Kasumi-1 (cell line): ENCODE results near the gene PCDHA5.
"Not testable (repeated sequence)": the region's sequence is repeated elsewhere in the genome, so short reads cannot be mapped to it uniquely, and the experiment has no call there.

ENCODE experiments used
- DNase-seq, 2 experiments: peaks; one replicate each; lab custom pipeline; 2025; lab: John Stamatoyannopoulos, UW

The PCDHA5 gene

GRCh38 chr5:140821375-140822280 lies at the start of gene PCDHA5:
Gene PCDHA5, plus strand, starts transcription at chr5:140821613.
- no peak for DNase-seq

DNA sequence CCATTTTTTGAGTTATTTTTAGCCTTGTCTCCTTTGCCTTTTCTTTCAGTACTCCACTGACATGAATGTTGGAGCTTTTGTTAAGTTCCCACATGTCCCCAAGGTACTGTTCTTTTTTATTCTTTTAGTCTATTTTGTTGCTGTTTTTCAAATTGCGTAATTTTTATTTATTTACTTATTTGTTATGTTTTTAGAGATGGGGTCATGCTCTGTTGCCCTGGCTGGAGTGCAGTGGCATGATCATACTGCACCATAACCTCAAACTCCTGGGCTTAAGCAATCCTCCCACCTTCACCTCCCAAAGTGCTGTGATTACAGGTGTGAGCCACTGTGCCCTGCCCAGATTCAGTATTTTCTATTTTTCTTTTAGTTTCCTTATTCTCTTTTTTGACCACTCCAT lies 40.9 kb upstream of the PCDHA5 start:
- DNase-seq, result no peak

GRCh38 chr5:140785905-140786686 lies 35.3 kb upstream of the PCDHA5 start, which contains the start of gene PCDHA1:
Gene PCDHA1, plus strand, starts transcription at chr5:140786140.
- DNase-seq, result peak in 1 of 2 experiments; percentile 35

DNA sequence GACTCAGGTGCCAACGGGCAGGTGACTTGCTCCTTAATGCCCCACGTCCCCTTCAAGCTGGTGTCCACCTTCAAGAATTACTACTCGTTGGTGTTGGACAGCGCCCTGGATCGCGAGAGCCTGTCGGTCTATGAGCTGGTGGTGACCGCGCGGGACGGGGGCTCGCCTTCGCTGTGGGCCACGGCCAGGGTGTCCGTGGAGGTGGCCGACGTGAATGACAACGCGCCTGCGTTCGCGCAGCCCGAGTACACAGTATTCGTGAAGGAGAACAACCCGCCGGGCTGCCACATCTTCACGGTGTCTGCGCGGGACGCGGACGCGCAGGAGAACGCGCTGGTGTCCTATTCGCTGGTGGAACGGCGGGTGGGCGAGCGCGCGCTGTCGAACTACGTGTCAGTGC lies 34.0 kb upstream of the PCDHA5 start:
- DNase-seq, result not testable (repeated sequence)

- DNase-seq, result not testable (repeated sequence)
Observed at GRCh38 chr5:140787849-140788504, 33.4 kb upstream of the PCDHA5 start.

DNA sequence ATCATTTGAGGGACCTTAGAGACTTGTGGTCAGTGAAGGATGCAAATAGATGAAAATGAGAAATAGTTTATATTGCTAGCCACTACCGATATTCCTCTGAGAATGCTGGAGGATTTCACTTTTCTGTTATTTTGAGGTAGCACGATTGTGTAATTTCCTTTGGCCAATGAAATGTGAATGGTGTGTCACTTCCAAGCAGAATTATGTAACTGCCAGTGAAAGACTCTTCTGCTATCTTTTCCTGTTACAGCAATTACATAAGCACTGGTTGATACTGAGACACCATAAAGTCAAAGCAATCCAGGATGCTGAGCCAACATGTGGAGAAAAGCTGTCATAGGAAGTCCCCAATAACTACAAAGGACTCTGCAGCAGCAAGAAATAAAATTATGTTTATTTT lies 30.3 kb upstream of the PCDHA5 start:
- DNase-seq, result peak; percentile 77 to 83

DNA sequence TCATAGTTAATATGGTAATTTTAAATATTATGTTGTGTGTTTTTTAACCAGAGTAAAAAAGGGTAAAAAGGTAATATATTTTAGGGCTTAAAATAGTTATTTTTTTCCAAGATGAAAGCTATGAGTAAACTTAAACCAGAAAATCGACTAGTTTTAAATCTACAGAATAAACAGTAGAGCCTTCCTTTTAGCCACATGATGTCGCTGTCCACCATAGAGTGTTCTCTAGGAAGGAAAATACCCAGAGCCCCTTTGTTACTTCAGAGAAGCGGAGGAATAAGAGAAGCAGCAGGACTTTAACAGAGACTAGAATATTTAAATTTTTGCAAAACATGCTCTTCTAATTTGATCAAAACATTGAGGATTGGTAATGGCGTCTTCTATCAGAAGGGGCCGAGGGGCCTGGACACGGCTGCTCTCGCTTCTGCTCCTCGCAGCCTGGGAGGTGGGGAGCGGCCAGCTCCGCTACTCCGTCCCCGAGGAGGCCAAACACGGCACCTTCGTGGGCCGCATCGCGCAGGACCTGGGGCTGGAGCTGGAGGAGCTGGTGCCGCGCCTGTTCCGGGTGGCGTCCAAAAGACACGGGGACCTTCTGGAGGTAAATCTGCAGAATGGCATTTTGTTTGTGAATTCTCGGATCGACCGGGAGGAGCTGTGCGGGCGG lies 26.7 kb upstream of the PCDHA5 start, which contains the start of gene PCDHA2:
Gene PCDHA2, plus strand, starts transcription at position 258 of the 664 bp plus-strand sequence.
- DNase-seq, result no peak

DNA sequence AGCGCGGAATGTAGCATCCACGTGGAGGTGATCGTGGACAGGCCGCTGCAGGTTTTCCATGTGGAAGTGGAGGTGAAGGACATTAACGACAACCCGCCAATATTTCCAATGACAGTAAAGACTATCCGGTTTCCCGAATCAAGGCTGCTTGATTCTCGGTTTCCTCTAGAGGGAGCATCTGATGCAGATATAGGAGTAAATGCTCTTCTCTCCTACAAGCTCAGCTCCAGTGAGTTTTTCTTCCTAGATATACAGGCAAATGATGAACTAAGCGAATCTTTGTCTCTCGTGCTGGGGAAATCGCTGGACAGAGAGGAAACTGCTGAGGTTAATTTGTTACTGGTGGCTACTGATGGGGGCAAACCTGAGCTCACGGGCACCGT lies 26.2 kb upstream of the PCDHA5 start:
- DNase-seq, result no peak

DNA sequence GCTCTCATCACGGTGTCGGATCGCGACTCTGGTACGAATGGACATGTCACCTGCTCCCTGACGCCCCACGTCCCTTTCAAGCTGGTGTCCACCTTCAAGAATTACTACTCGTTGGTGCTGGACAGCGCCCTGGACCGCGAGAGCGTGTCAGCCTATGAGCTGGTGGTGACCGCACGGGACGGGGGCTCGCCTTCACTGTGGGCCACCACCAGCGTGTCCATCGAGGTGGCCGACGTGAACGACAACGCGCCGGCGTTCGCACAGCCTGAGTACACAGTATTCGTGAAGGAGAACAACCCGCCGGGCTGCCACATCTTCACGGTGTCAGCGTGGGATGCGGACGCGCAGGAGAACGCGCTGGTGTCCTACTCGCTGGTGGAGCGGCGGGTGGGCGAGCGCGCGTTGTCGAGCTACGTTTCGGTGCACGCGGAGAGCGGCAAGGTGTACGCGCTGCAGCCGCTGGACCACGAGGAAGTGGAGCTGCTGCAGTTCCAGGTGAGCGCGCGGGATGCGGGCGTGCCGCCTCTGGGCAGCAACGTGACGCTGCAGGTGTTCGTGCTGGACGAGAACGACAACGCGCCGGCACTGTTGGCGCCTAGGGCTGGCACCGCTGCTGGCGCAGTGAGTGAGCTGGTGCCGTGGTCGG lies 25.2 kb upstream of the PCDHA5 start:
- DNase-seq, result not testable (repeated sequence)

GRCh38 chr5:140796718-140797095 lies 24.7 kb upstream of the PCDHA5 start:
- no peak for DNase-seq

DNA sequence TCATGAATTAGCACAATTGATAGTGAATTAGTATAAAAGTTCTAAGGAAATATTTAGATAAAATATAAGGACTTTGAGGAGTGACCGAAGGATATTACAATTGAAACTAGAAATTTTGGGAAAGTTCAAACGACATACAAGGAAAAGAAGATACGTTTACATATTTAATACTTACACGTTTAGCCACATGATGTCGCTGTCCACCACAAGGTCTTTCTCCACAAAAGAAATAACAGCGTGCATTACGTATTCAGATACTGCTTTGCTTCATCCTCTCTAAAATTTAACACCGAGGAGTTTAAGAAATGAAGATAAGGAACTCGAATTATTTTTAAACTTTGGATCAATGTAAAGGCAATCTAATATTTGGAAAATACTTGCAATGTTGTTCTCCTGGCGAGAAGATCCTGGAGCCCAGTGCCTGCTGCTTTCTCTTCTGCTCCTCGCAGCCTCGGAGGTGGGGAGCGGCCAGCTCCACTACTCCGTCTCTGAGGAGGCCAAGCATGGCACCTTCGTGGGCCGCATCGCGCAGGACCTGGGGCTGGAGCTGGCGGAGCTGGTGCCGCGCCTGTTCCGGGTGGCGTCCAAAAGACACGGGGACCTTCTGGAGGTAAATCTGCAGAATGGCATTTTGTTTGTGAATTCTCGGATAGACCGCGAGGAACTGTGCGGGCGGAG lies 20.5 kb upstream of the PCDHA5 start, which contains the start of gene PCDHA3:
Gene PCDHA3, plus strand, starts transcription at position 242 of the 678 bp plus-strand sequence.
- no peak for DNase-seq

- DNase-seq, result no peak
Observed at GRCh38 chr5:140801494-140801841, 19.9 kb upstream of the PCDHA5 start.

DNA sequence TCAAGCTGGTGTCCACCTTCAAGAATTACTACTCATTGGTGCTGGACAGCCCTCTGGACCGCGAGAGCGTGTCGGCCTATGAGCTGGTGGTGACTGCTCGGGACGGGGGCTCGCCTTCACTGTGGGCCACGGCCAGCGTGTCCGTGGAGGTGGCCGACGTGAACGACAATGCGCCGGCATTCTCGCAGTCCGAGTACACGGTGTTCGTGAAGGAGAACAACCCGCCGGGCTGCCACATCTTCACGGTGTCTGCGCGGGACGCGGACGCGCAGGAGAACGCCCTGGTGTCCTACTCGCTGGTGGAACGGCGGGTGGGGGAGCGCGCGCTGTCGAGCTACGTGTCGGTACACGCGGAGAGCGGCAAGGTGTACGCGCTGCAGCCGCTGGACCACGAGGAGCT lies 19.0 kb upstream of the PCDHA5 start:
- not testable (repeated sequence) for DNase-seq

DNA sequence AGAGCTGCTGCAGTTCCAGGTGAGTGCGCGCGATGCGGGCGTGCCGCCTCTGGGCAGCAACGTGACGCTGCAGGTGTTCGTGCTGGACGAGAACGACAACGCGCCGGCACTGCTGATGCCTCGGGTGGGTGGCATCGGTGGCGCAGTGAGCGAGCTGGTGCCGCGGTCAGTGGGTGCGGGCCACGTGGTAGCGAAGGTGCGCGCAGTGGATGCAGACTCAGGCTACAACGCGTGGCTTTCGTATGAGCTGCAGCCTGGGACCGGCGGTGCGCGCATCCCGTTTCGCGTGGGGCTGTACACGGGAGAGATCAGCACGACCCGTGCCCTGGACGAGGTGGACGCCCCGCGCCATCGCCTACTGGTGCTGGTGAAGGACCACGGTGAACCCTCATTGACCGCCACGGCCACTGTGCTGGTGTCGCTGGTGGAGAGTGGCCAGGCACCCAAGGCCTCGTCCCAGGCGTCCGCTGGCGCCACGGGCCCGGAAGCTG lies 18.6 kb upstream of the PCDHA5 start:
- DNase-seq, result no peak

- no peak for DNase-seq
Observed at GRCh38 chr5:140806834-140807775, 14.3 kb upstream of the PCDHA5 start, which contains the start of gene PCDHA4. Gene PCDHA4, plus strand, starts transcription at chr5:140807068.

DNA sequence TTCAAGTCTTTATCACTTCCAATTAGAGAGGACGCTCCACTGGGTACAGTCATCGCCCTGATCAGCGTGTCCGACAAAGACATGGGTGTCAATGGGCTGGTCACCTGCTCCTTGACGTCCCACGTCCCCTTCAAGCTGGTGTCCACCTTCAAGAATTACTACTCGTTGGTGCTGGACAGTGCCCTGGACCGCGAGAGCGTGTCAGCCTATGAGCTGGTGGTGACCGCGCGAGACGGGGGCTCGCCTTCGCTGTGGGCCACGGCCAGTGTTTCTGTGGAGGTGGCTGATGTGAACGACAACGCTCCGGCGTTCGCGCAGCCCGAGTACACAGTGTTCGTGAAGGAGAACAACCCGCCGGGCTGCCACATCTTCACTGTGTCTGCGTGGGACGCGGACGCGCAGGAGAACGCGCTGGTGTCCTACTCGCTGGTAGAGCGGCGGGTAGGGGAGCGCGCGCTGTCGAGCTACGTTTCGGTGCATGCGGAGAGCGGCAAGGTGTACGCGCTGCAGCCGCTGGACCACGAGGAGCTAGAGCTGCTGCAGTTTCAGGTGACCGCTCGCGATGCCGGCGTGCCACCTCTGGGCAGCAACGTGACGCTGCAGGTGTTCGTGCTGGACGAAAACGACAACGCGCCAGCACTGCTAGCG lies 13.0 kb upstream of the PCDHA5 start:
- DNase-seq, result not testable (repeated sequence)

DNA sequence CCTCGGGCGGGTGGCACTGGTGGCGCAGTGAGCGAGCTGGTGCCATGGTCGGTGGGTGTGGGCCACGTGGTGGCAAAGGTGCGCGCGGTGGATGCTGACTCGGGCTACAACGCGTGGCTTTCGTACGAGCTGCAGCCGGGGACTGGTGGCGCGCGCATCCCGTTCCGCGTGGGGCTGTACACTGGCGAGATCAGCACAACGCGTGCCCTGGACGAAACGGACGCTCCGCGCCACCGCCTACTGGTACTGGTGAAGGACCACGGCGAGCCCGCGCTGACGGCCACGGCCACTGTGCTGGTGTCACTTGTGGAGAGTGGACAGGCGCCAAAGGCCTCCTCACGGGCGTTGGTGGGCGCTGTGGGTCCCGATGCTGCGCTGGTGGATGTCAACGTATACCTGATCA lies 12.5 kb upstream of the PCDHA5 start:
- no peak for DNase-seq

DNA sequence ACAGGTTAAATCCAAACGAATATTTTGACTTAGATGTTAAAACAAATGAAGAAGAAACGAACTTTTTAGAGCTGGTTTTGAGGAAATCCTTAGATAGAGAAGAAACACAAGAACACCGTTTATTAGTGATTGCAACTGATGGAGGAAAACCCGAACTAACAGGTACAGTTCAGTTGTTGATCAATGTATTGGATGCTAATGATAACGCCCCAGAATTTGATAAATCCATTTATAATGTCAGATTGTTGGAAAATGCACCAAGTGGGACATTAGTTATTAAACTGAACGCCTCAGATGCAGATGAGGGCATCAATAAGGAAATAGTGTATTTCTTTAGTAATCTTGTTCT lies 842 bp downstream of the PCDHA5 start:
- DNase-seq, result no peak

- DNase-seq, result not testable (repeated sequence)
Observed at GRCh38 chr5:140822969-140823368, 1.6 kb downstream of the PCDHA5 start.
